HL-60 (cell line): Measurements from ENCODE around the gene GABRB3.
"Not testable (repeated sequence)": the region's sequence is repeated elsewhere in the genome, so short reads cannot be mapped to it uniquely, and the experiment has no call there.

Source experiments
- POLR2AphosphoS5 ChIP-seq: IDR thresholded peaks from 2 replicates; pipeline ENCODE4 v1.6.1; 2012; ENCODE audit warnings: low read depth
- TF ChIP-seq, protein P1 (sequence below): IDR thresholded peaks from one replicate; pipeline ENCODE4 v1.5.1; 2011; ENCODE audit warnings: low read length, control low read depth, inconsistent platforms; ENCODE audit not compliant: insufficient read depth

DNA sequence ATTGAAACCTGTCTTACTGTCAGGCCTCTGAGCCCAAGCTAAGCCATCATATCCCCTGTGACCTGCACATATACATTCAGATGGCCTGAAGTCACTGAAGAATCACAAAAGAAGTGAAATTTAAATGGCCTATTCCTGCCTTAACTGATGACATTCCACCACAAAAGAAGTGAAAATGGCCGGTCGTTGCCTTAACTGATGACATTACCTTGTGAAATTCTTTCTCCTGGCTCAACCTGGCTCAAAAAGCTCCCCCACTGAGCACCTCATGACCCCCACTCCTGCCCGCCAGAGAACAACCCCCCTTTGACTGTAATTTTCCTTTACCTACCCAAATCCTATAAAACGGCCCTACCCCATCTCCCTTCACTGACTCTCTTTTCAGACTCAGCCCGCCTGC is 53.0 kb downstream of the GABRB3 start:
- TF ChIP-seq, protein P1, sequence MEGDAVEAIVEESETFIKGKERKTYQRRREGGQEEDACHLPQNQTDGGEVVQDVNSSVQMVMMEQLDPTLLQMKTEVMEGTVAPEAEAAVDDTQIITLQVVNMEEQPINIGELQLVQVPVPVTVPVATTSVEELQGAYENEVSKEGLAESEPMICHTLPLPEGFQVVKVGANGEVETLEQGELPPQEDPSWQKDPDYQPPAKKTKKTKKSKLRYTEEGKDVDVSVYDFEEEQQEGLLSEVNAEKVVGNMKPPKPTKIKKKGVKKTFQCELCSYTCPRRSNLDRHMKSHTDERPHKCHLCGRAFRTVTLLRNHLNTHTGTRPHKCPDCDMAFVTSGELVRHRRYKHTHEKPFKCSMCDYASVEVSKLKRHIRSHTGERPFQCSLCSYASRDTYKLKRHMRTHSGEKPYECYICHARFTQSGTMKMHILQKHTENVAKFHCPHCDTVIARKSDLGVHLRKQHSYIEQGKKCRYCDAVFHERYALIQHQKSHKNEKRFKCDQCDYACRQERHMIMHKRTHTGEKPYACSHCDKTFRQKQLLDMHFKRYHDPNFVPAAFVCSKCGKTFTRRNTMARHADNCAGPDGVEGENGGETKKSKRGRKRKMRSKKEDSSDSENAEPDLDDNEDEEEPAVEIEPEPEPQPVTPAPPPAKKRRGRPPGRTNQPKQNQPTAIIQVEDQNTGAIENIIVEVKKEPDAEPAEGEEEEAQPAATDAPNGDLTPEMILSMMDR: not testable (repeated sequence)
- not testable (repeated sequence) for TF ChIP-seq POLR2AphosphoS5
